ENCODE results near the gene PRDM15.
A peak's percentile ranks its signal among the peaks of the same experiment; 100 is the strongest.

PRDM15 gene

GRCh38 chr21:41772351-41773080 lies 106.6 kb downstream of the PRDM15 start:
- DNase-seq = no peak

GRCh38 chr21:41771625-41771945 lies 107.6 kb downstream of the PRDM15 start:
- DNase-seq = no peak

GRCh38 chr21:41770901-41771624 lies 108.1 kb downstream of the PRDM15 start:
- DNase-seq = no peak

GRCh38 chr21:41769933-41770332 lies 109.2 kb downstream of the PRDM15 start:
- DNase-seq = no peak

- no peak for DNase-seq
Observed at GRCh38 chr21:41769521-41769920, 109.6 kb downstream of the PRDM15 start.

GRCh38 chr21:41769111-41769510 lies 110.0 kb downstream of the PRDM15 start:
- DNase-seq = no peak

- no peak for DNase-seq
Observed at GRCh38 chr21:41768437-41769042, 110.6 kb downstream of the PRDM15 start.

GRCh38 chr21:41767606-41768436 lies 111.3 kb downstream of the PRDM15 start:
- no peak for DNase-seq

GRCh38 chr21:41766883-41767605 lies 112.1 kb downstream of the PRDM15 start, which contains the start of gene RIPK4:
Gene RIPK4, minus strand, starts transcription at chr21:41767052. Its CDS starts 11 bp downstream, at chr21:41767041.
- peak; percentile 54 for DNase-seq

- DNase-seq = no peak
Observed at GRCh38 chr21:41765973-41766882, 112.9 kb downstream of the PRDM15 start.

GRCh38 chr21:41765420-41765821 lies 113.7 kb downstream of the PRDM15 start:
- DNase-seq = no peak

GRCh38 chr21:41764558-41765419 lies 114.4 kb downstream of the PRDM15 start:
- DNase-seq = no peak

- DNase-seq = no peak
Observed at GRCh38 chr21:41763996-41764395, 115.1 kb downstream of the PRDM15 start.

GRCh38 chr21:41763398-41763931 lies 115.7 kb downstream of the PRDM15 start:
- no peak for DNase-seq

GRCh38 chr21:41762753-41763152 lies 116.4 kb downstream of the PRDM15 start:
- no peak for DNase-seq

- peak; percentile 21 for DNase-seq
Observed at GRCh38 chr21:41761934-41762635, 117.1 kb downstream of the PRDM15 start.

GRCh38 chr21:41761211-41761933 lies 117.8 kb downstream of the PRDM15 start:
- peak; percentile 60 for DNase-seq

- DNase-seq = no peak
Observed at GRCh38 chr21:41760411-41760810, 118.7 kb downstream of the PRDM15 start.

GRCh38 chr21:41759926-41760325 lies 119.2 kb downstream of the PRDM15 start:
- DNase-seq = no peak

Measured in CD4-positive, alpha-beta T cell treated with Interferon gamma for 1 hour (primary cell).